Esophagus squamous epithelium (tissue), 5 donors: ENCODE data around the gene HLCS. TPM values are rescaled to one million over a fixed set of nuclear protein-coding genes. Genes with fewer than 3 reads are reported as not detected.

Source experiments
- DNase-seq: peaks from one replicate; lab custom pipeline; 2025; lab: John Stamatoyannopoulos, UW
- H3K27ac ChIP-seq, 4 donors: fragments of 200-600 bp; sonication (generic); one replicate each; pipeline ENCODE4 v1.5.1; 2016 to 2019; ENCODE audit warnings: mild to moderate bottlenecking in 1 of 4
- H3K27me3 ChIP-seq, 4 donors: fragments of 200-600 bp; sonication (generic); 1 replicate in 3 of 4; 2 replicates in 1 of 4; pipeline versions ENCODE4 v1.5.1 to v1.6.0; 2017 to 2021; ENCODE audit warnings: antibody characterized with exemption in 1 of 4
- H3K36me3 ChIP-seq, 3 donors: fragments of 200-600 bp; sonication (generic); one replicate each; pipeline ENCODE4 v1.5.1; 2016 to 2019
- H3K4me1 ChIP-seq, 3 donors: fragments of 200-600 bp; sonication (generic); one replicate each; pipeline ENCODE4 v1.5.1; 2017 to 2019
- H3K4me3 ChIP-seq, 4 donors: fragments of 200-600 bp; sonication (generic); 1 replicate in 3 of 4; 2 replicates in 1 of 4; pipeline ENCODE4 v1.5.1; 2016 to 2019; ENCODE audit warnings: mild to moderate bottlenecking in 2 of 4, moderate library complexity in 1 of 4
- H3K9me3 ChIP-seq, 3 donors: fragments of 200-600 bp; sonication (generic); one replicate each; pipeline ENCODE4 v1.5.1; 2016 to 2019
- CTCF ChIP-seq, 6 experiments: fragments of 450-650 bp in 4 of 6; fragments of 200-600 bp in 2 of 6; sonication (generic) in 2 of 6; IDR thresholded peaks; one replicate each; pipeline ENCODE4 v1.5.1; 2016 to 2019; ENCODE audit warnings: antibody characterized with exemption in 6 of 6, mild to moderate bottlenecking in 4 of 6, moderate library complexity in 4 of 6
- POLR2A ChIP-seq, 4 donors: fragments of 450-650 bp; IDR thresholded peaks; one replicate each; pipeline ENCODE4 v1.6.1; 2017; ENCODE audit warnings: antibody characterized with exemption in 4 of 4, mild to moderate bottlenecking in 4 of 4, moderate library complexity in 3 of 4
- WGBS, 2 donors: methylation state at CpG; one replicate each; pipeline ENCODE4 v1.1.5; 2018; 5-methylcytosine and 5-hydroxymethylcytosine counted together
- intact Hi-C: fragments of 100-400 bp; cut with DNase I; formaldehyde crosslinking; loops from one replicate; pipeline ENCODE4 v1.15.0; 2022
- total RNA-seq, 4 donors: library from RNA; depleted of rRNA; stranded (reverse); fragments of >200 nt; gene quantifications; one replicate each; pipeline ENCODE4 v1.1.0, GENCODE V29; 2016
- donor health status: DM: yes; HTN: yes; CAD: no.

Gene HLCS
- total RNA-seq, 4 donors from 2014 or later: 6.3 to 19.5 (median 13.5) TPM

GRCh38 chr21:36849461-36850105, 116.9 kb downstream of the HLCS start:
- DNase-seq: no peak
- TF ChIP-seq POLR2A (IDR thresholded peaks at IDR 0.05) (no peak), CTCF (IDR thresholded peaks at IDR 0.05) (no peak)
- no peak overlapping the region for H3K27ac ChIP-seq
- peaks cover 0 to 36% (median 3%) of the 10 kb centered on the region in 3 donors for H3K4me1 ChIP-seq
- intact Hi-C loops: no loop called here
- H3K4me3 ChIP-seq: no peak overlapping the region
- H3K36me3 ChIP-seq: no peaks in the 10 kb centered on the region
- 61% methylated on average over 6 to 7 of the region's 7 CpGs for WGBS, 2 donors
- no peaks in the 10 kb centered on the region for H3K27me3 ChIP-seq
- no peaks in the 10 kb centered on the region for H3K9me3 ChIP-seq

DNA sequence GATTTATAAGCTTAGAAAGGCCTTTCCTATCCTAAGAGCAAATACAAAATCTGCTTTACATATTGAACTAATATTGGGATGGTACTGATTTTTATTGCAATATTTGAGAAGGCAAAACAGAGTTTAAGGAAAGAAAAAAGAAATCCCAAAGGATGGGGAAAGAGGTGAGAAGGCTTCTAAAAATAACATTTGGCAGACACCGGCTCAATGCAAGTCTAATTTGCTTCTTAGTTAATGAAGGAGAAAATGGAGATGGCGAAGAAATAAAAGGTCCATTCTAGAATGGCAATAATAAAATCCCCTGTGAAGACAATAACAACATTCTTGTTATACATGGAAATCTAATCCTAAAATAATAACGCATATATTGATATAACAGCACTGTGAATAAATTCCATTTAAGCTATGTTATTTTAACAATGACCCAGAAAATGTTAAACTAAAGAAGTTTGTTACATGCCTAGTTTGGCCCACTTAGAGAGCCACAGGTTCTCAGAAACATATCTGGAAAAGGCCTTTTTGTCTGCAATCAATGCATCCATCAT, 117.7 kb downstream of the HLCS start:
- no peak for DNase-seq
- H3K27ac ChIP-seq: no peak overlapping the region
- intact Hi-C loops: no loop called here
- H3K4me3 ChIP-seq: no peak overlapping the region
- peaks cover 0 to 32% (median 3%) of the 10 kb centered on the region in 3 donors for H3K4me1 ChIP-seq
- H3K36me3 ChIP-seq: no peaks in the 10 kb centered on the region
- H3K9me3 ChIP-seq: no peaks in the 10 kb centered on the region
- 92 to 93% methylated on average over 3 of the region's 3 CpGs for WGBS, 2 donors
- TF ChIP-seq POLR2A (IDR thresholded peaks at IDR 0.05): no peak
- no peaks in the 10 kb centered on the region for H3K27me3 ChIP-seq

GRCh38 chr21:36847189-36847588, 119.3 kb downstream of the HLCS start:
- DNase-seq: no peak
- Histone ChIP-seq H3K4me3 (no peak overlapping the region), H3K9me3 (no peaks in the 10 kb centered on the region), H3K27ac (peak overlapping the region in 3 of 4 donors; percentile 18 to 71 (median 60)), H3K4me1 (peaks cover 0 to 32% (median 3%) of the 10 kb centered on the region in 3 donors), H3K27me3 (no peaks in the 10 kb centered on the region), H3K36me3 (no peaks in the 10 kb centered on the region)
- intact Hi-C loops: no loop called here
- no peak for TF ChIP-seq CTCF (IDR thresholded peaks at IDR 0.05)
- TF ChIP-seq POLR2A (IDR thresholded peaks at IDR 0.05): no peak
- WGBS, 2 donors: 16 to 32% methylated on average over 5 of the region's 5 CpGs

- Histone ChIP-seq H3K27ac (peak overlapping the region in 3 of 4 donors; percentile 18 to 71 (median 60)), H3K4me1 (peaks cover 0 to 32% (median 3%) of the 10 kb centered on the region in 3 donors), H3K36me3 (no peaks in the 10 kb centered on the region), H3K9me3 (no peaks in the 10 kb centered on the region), H3K27me3 (no peaks in the 10 kb centered on the region), H3K4me3 (no peak overlapping the region)
- TF ChIP-seq POLR2A (IDR thresholded peaks at IDR 0.05) (no peak), CTCF (IDR thresholded peaks at IDR 0.05) (no peak)
- 36 to 46% methylated on average over 4 of the region's 4 CpGs for WGBS, 2 donors
- intact Hi-C loops: no loop called here
- no peak for DNase-seq
Observed at GRCh38 chr21:36846631-36847030, 119.8 kb downstream of the HLCS start.

- intact Hi-C loops: no loop called here
- TF ChIP-seq POLR2A (IDR thresholded peaks at IDR 0.05): no peak
- TF ChIP-seq CTCF (IDR thresholded peaks at IDR 0.05): no peak
- H3K9me3 ChIP-seq: no peaks in the 10 kb centered on the region
- no peaks in the 10 kb centered on the region for H3K36me3 ChIP-seq
- no peak for DNase-seq
- H3K27ac ChIP-seq: peak overlapping the region in 2 of 4 donors; percentile 60 to 71
- H3K27me3 ChIP-seq: no peaks in the 10 kb centered on the region
- WGBS, 2 donors: 89 to 90% methylated on average over 2 of the region's 2 CpGs
- H3K4me1 ChIP-seq: peaks cover 0 to 32% (median 3%) of the 10 kb centered on the region in 3 donors
- no peak overlapping the region for H3K4me3 ChIP-seq
Observed at GRCh38 chr21:36845790-36846189, 120.7 kb downstream of the HLCS start.
